HG03565 (cell line): ENCODE results near the gene RAPGEF4.

Source experiments
- ATAC-seq: cut with Tn5 transposase; IDR thresholded peaks from one replicate; pipeline ENCODE4 v1.9.1; 2021; ENCODE audit warnings: mild to moderate bottlenecking, moderate library complexity; ENCODE audit not compliant: unreplicated experiment

Gene RAPGEF4

GRCh38 chr2:172993931-172994717 is 258.5 kb downstream of the RAPGEF4 start:
- no peak for ATAC-seq

DNA sequence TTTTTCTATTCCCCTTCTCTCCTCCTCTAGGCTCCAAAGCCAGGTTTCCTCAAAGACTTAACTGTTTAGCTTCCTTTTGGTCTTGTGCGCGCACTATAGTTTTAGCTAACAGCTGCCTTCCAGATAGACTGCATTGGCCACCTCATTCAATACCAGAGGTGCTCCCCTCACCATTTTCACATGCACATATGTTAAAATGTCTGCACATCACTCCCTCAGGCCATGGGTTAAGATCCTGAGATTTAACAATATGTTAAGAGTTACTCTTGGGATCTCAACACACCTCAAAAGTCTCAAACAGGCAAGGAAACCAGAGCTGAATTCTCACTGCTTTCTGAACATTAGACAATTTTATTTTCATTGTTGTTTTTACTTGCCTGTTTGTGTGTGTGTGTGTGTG is 259.2 kb downstream of the RAPGEF4 start:
- ATAC-seq, result no peak

GRCh38 chr2:172995323-172996244 is 259.9 kb downstream of the RAPGEF4 start:
- ATAC-seq, result no peak

DNA sequence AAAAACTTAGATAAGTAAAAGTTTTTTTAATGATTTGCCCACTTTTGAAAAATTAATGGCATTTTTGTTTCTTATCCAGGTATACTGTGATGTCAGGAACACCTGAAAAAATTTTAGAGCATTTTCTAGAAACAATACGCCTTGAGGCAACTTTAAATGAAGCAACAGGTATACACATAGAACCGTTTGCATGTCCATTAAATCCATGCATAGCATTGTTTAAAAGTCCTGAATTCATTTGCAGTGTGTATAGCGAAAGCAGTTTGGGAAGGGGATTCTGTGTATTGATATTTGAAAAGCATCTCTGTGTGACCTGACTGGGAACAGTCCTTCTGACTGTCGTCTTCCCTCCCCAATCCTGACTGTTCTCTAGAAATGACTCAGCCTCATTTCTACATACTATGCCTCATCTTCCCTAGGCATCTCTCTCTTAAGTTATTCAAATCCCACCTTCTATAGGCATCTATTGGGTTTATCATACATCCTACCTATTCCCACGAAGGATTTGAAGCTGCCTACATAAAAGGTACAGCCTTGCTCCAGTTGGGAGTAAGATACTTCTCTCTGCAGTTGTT is 260.8 kb downstream of the RAPGEF4 start:
- no peak for ATAC-seq

- ATAC-seq, result no peak
These were observed 261.4 kb downstream of the RAPGEF4 start for GRCh38 chr2:172997031-172997430.

GRCh38 chr2:172998547-172999272 is 263.1 kb downstream of the RAPGEF4 start:
- no peak for ATAC-seq

GRCh38 chr2:172999641-173000386 is 264.2 kb downstream of the RAPGEF4 start:
- no peak for ATAC-seq

GRCh38 chr2:173001664-173002604 is 266.3 kb downstream of the RAPGEF4 start:
- no peak for ATAC-seq

GRCh38 chr2:173002751-173003541 is 267.3 kb downstream of the RAPGEF4 start:
- ATAC-seq, result no peak

DNA sequence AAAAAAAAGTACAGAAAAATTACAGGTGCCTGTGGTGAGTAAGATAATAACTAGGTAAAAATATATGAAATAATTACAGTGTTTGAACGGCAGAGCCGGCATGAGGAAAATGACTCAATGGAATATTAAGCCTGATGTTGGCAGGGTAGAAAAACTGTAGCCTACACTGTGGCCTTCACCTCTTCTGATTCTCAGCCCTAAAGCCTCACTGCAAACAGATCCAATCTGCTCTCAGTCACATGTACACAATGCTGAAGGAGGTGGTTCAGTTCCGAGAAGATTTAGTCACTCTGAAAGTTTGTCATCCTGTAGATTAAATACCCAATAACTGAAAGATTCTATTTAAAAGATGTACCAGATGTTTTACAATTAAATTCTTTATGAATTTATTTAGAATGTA is 273.1 kb downstream of the RAPGEF4 start:
- ATAC-seq, result no peak

- no peak for ATAC-seq
These were observed 274.6 kb downstream of the RAPGEF4 start for GRCh38 chr2:173010233-173010632.

DNA sequence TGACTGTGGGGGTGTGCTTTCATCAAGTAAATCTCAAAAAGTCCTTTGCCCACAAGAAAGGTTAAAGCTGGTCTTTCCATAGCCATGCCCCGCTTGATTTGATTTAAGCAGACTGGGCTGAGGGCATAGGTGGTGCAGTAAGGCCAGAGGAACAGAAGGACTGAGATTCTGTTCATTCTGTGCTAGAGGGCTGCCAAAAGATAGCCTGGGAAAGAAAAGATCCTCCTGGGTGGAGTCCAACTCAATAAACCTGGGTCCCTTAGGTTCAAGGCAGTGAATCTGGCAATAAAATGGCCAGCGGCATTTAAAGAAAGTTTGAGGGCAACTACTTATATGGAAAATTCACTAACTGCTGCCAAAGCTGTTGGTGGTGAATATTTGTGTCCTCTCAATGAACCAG is 280.8 kb downstream of the RAPGEF4 start:
- ATAC-seq, result no peak

GRCh38 chr2:173017646-173018420 is 282.2 kb downstream of the RAPGEF4 start:
- ATAC-seq, result no peak

- no peak for ATAC-seq
These were observed 284.1 kb downstream of the RAPGEF4 start for GRCh38 chr2:173019755-173020154.

DNA sequence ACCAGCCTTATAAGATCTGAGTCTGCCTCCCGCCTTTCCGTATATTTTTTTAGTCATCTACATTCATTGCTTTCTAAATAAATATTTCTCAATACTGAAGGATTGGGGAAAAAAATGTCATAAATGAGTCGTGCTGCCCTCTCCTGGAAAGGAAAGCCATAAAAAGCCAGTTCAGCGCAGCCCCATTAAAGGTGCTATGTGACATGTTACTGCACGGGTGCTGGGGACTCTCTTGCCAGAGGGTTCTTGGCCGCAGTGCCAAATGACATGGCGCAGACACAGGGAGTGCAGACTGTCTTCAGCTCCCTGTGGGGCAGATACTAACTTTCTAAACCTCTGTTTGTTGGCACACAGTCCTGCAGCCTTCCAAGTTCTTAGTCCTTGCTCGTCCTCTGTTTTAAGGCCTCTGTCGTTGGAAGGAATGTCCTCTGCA is 286.3 kb downstream of the RAPGEF4 start:
- ATAC-seq, result no peak

- ATAC-seq, result no peak
These were observed 288.1 kb downstream of the RAPGEF4 start for GRCh38 chr2:173023718-173024117.

DNA sequence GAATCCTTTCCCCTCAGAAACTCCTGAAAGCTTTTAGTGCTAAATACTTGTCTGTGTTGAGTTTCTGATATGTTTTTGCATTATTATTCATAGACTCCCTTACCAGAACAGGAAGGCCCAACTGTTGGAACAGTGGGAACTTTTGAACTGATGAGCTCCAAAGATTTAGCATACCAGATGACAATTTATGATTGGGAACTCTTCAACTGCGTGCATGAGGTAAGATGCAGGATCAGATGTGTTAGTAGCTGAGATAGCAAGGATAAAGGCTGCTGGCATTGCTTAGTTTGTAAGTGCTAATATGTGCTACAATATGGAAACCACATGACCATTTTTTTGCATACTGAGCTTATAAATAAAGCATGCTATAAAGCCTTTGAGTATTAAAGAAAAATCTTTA is 290.8 kb downstream of the RAPGEF4 start:
- ATAC-seq, result no peak
